Measurements from ENCODE around the gene VEGFD. TPM values are rescaled to one million over a fixed set of nuclear protein-coding genes. Genes with fewer than 3 reads are reported as not detected.
A peak's percentile ranks its signal among the peaks of the same experiment; 100 is the strongest.

The VEGFD gene
- polyA plus RNA-seq, 1 donor (not counting 4 experiments of a cell fraction or from before 2014, with no cell fraction given): 0.14 TPM

DNA sequence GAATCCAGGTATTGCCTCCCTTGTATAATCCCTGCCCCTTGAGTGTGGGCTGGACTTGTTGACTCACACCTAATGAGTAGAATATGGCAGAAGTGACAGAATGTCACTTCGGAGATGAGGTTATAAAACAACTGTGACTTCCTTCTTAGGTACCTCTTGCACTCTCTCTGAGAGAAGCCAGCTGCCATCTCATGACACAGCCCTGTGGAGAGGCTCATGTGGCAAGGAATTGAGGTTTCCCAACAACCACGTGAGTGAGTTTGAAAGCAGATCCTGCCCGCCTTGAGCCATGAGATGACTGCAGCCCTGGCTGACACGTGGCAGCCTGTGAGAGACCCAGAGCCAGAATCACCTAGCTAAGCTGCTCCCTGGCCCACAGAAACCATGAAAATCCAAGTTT lies 82.3 kb downstream of the VEGFD start:
- H3K9ac ChIP-seq (ENCODE audit: control insufficient read depth, extremely low read depth, insufficient read depth, low read length): no peak overlapping the region
- H3K27me3 ChIP-seq (ENCODE audit: control insufficient read depth, extremely low read depth, insufficient read depth, low read length): no peaks in the 10 kb centered on the region
- H3K4me2 ChIP-seq (ENCODE audit: control insufficient read depth, extremely low read depth, insufficient read depth, low read depth, low read length): no peak overlapping the region
- dilution Hi-C loops (cut with MboI; ENCODE audit: extremely low pct_ligation_motif_present, low sequenced_read_pairs): no loop called here
- no peaks in the 10 kb centered on the region for H3K9me1 ChIP-seq (ENCODE audit: control insufficient read depth, extremely low read depth, insufficient read depth, low read length)
- H3K4me3 ChIP-seq (ENCODE audit: control insufficient read depth in 2 of 3, extremely low read depth in 1 of 3, insufficient read depth in 2 of 3, low read depth in 1 of 3, low read length in 3 of 3): no peak overlapping the region
- FAIRE-seq (no peak), DNase-seq (ENCODE audit: low read depth, low spot score) (no peak)
- no peak overlapping the region for H3K27ac ChIP-seq (ENCODE audit: control insufficient read depth, insufficient read depth, low read length)
- H4K20me1 ChIP-seq (ENCODE audit: control insufficient read depth, extremely low read depth, insufficient read depth, low read length): no peaks in the 10 kb centered on the region
- no peaks in the 10 kb centered on the region for H3K9me3 ChIP-seq (ENCODE audit: control insufficient read depth, low read depth, low read length)
- H3K4me1 ChIP-seq (ENCODE audit: control insufficient read depth, extremely low read depth, insufficient read depth, low read length): no peaks in the 10 kb centered on the region
- no peaks in the 10 kb centered on the region for H3K79me2 ChIP-seq (ENCODE audit: control insufficient read depth, insufficient read depth, low read length)
- H3K36me3 ChIP-seq (ENCODE audit: control insufficient read depth in 2 of 2, extremely low read depth in 1 of 2, insufficient read depth in 2 of 2, low read length in 2 of 2): no peaks in the 10 kb centered on the region
- TF ChIP-seq, protein P1, sequence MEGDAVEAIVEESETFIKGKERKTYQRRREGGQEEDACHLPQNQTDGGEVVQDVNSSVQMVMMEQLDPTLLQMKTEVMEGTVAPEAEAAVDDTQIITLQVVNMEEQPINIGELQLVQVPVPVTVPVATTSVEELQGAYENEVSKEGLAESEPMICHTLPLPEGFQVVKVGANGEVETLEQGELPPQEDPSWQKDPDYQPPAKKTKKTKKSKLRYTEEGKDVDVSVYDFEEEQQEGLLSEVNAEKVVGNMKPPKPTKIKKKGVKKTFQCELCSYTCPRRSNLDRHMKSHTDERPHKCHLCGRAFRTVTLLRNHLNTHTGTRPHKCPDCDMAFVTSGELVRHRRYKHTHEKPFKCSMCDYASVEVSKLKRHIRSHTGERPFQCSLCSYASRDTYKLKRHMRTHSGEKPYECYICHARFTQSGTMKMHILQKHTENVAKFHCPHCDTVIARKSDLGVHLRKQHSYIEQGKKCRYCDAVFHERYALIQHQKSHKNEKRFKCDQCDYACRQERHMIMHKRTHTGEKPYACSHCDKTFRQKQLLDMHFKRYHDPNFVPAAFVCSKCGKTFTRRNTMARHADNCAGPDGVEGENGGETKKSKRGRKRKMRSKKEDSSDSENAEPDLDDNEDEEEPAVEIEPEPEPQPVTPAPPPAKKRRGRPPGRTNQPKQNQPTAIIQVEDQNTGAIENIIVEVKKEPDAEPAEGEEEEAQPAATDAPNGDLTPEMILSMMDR (optimal IDR thresholded peaks at IDR 0.05 in 1 of 3, IDR thresholded peaks at IDR 0.05 in 1 of 3, conservative IDR thresholded peaks at IDR 0.05 in 1 of 3; ENCODE audit: extremely low read depth in 1 of 3, insufficient read depth in 2 of 3, low read length in 3 of 3): no peak
- TF ChIP-seq EZH2 (IDR thresholded peaks at IDR 0.05; ENCODE audit: low read length): no peak
- H2AFZ ChIP-seq (ENCODE audit: control insufficient read depth, low read length): no peak overlapping the region

DNA sequence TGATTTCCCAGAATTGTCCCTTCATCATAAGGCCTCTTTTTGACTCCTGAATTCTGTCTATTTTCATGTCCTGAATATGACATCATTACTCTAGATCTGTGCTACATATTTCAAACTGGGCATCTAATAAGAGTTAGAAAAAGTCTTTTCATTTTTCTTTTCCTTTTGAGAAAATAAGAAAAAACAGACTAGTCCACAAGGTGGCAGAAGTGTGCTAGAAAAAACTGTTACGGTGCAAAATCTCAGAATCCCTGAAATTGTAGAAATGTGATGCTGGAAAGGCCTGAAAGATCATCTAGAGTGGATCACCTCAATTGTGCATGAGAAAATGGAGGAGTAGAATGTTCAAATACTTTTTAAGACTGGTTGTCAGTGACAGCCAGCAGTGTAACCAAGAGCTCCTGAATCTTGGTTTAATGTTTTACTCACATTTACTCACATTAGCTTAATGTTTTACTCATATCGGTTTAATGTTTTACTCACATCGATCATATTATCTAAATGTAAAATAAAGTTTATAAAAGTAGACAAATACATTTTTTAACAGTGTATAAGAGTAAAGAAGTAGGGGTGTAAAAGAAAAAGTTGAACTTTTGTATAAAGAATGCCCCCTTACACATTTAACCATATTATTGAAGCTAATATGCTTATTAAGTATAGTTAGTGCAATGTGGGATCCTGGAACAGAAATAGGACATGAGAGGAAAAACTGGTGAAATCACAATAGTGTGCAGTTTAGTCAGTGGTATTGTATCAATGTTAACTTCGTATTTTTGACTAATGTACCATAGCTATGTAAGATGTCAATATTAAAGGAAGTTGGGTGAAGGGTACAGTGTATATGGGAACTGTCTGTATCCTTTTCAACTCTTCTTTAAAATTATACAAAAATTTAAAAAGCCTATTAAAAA lies 84.0 kb downstream of the VEGFD start:
- H3K4me3 ChIP-seq (ENCODE audit: control insufficient read depth in 2 of 3, extremely low read depth in 1 of 3, insufficient read depth in 2 of 3, low read depth in 1 of 3, low read length in 3 of 3): no peak overlapping the region
- H3K27ac ChIP-seq (ENCODE audit: control insufficient read depth, insufficient read depth, low read length): no peak overlapping the region
- H3K4me1 ChIP-seq (ENCODE audit: control insufficient read depth, extremely low read depth, insufficient read depth, low read length): no peaks in the 10 kb centered on the region
- H3K4me2 ChIP-seq (ENCODE audit: control insufficient read depth, extremely low read depth, insufficient read depth, low read depth, low read length): no peak overlapping the region
- no peaks in the 10 kb centered on the region for H3K27me3 ChIP-seq (ENCODE audit: control insufficient read depth, extremely low read depth, insufficient read depth, low read length)
- DNase-seq (ENCODE audit: low read depth, low spot score): no peak
- no peak overlapping the region for H3K9ac ChIP-seq (ENCODE audit: control insufficient read depth, extremely low read depth, insufficient read depth, low read length)
- H3K9me1 ChIP-seq (ENCODE audit: control insufficient read depth, extremely low read depth, insufficient read depth, low read length): no peaks in the 10 kb centered on the region
- dilution Hi-C loops (cut with MboI; ENCODE audit: extremely low pct_ligation_motif_present, low sequenced_read_pairs): no loop called here
- H3K36me3 ChIP-seq (ENCODE audit: control insufficient read depth in 2 of 2, extremely low read depth in 1 of 2, insufficient read depth in 2 of 2, low read length in 2 of 2): no peaks in the 10 kb centered on the region
- H3K79me2 ChIP-seq (ENCODE audit: control insufficient read depth, insufficient read depth, low read length): no peaks in the 10 kb centered on the region
- no peaks in the 10 kb centered on the region for H4K20me1 ChIP-seq (ENCODE audit: control insufficient read depth, extremely low read depth, insufficient read depth, low read length)
- no peak for TF ChIP-seq EZH2 (IDR thresholded peaks at IDR 0.05; ENCODE audit: low read length)
- TF ChIP-seq, protein P1 (optimal IDR thresholded peaks at IDR 0.05 in 1 of 3, IDR thresholded peaks at IDR 0.05 in 1 of 3, conservative IDR thresholded peaks at IDR 0.05 in 1 of 3; ENCODE audit: extremely low read depth in 1 of 3, insufficient read depth in 2 of 3, low read length in 3 of 3): peak in 2 of 3 experiments; percentile 27 to 47
- no peak for FAIRE-seq
- H3K9me3 ChIP-seq (ENCODE audit: control insufficient read depth, low read depth, low read length): no peaks in the 10 kb centered on the region
- no peak overlapping the region for H2AFZ ChIP-seq (ENCODE audit: control insufficient read depth, low read length)

Measured in keratinocyte (primary cell).